ENCODE data around the gene MAGI2. TPM values are rescaled to one million over a fixed set of nuclear protein-coding genes. Genes with fewer than 3 reads are reported as not detected.
"Not testable (repeated sequence)": the region's sequence is repeated elsewhere in the genome, so short reads cannot be mapped to it uniquely, and the experiment has no call there.

MAGI2 gene
- total and polyA plus RNA-seq, 2 experiments from 2014 or later, result 16.8 to 24.7 TPM

- Histone ChIP-seq H3K4me3 (no peak overlapping the region), H3K27ac (no peak overlapping the region), H3K36me3 (no peaks in the 10 kb centered on the region), H3K4me1 (ENCODE audit: low read depth) (no peaks in the 10 kb centered on the region), H3K9me3 (ENCODE audit: low read depth) (no peaks in the 10 kb centered on the region), H3K27me3 (no peaks in the 10 kb centered on the region)
- TF ChIP-seq CTCF (IDR thresholded peaks at IDR 0.05; ENCODE audit: low read depth, low read length), result peak; percentile 15
- peak; percentile 14 to 20 for DNase-seq (ENCODE audit: low read depth in 1 of 2, low spot score in 1 of 2)
Measured at GRCh38 chr7:78587443-78588044, 865.9 kb downstream of the MAGI2 start.

GRCh38 chr7:78585980-78586379, 867.5 kb downstream of the MAGI2 start:
- Histone ChIP-seq H3K27ac (no peak overlapping the region), H3K36me3 (no peaks in the 10 kb centered on the region), H3K27me3 (no peaks in the 10 kb centered on the region), H3K9me3 (ENCODE audit: low read depth) (no peaks in the 10 kb centered on the region), H3K4me1 (ENCODE audit: low read depth) (no peaks in the 10 kb centered on the region), H3K4me3 (no peak overlapping the region)
- TF ChIP-seq CTCF (IDR thresholded peaks at IDR 0.05; ENCODE audit: low read depth, low read length), result no peak
- DNase-seq (ENCODE audit: low read depth in 1 of 2, low spot score in 1 of 2), result no peak

GRCh38 chr7:78578686-78579085, 874.8 kb downstream of the MAGI2 start:
- Histone ChIP-seq H3K27me3 (no peaks in the 10 kb centered on the region), H3K4me3 (no peak overlapping the region), H3K27ac (no peak overlapping the region), H3K36me3 (no peaks in the 10 kb centered on the region), H3K4me1 (ENCODE audit: low read depth) (no peaks in the 10 kb centered on the region), H3K9me3 (ENCODE audit: low read depth) (no peaks in the 10 kb centered on the region)
- no peak for TF ChIP-seq CTCF (IDR thresholded peaks at IDR 0.05; ENCODE audit: low read depth, low read length)
- DNase-seq (ENCODE audit: low read depth in 1 of 2, low spot score in 1 of 2), result no peak

GRCh38 chr7:78577174-78577952, 876.1 kb downstream of the MAGI2 start:
- H3K27me3 ChIP-seq; H3K9me3 ChIP-seq (ENCODE audit: low read depth); H3K27ac ChIP-seq; H3K4me1 ChIP-seq (ENCODE audit: low read depth); H3K36me3 ChIP-seq; DNase-seq (ENCODE audit: low read depth in 1 of 2, low spot score in 1 of 2); H3K4me3 ChIP-seq: not testable (repeated sequence)

GRCh38 chr7:78576236-78576635, 877.2 kb downstream of the MAGI2 start:
- no peak for TF ChIP-seq CTCF (IDR thresholded peaks at IDR 0.05; ENCODE audit: low read depth, low read length)
- peak overlapping the region; percentile 26 for H3K27ac ChIP-seq
- no peaks in the 10 kb centered on the region for H3K9me3 ChIP-seq (ENCODE audit: low read depth)
- H3K4me1 ChIP-seq (ENCODE audit: low read depth), result no peaks in the 10 kb centered on the region
- peak; percentile 17 to 18 for DNase-seq (ENCODE audit: low read depth in 1 of 2, low spot score in 1 of 2)
- no peaks in the 10 kb centered on the region for H3K27me3 ChIP-seq
- H3K36me3 ChIP-seq, result no peaks in the 10 kb centered on the region
- no peak overlapping the region for H3K4me3 ChIP-seq

GRCh38 chr7:78571292-78571691, 882.2 kb downstream of the MAGI2 start:
- TF ChIP-seq CTCF (IDR thresholded peaks at IDR 0.05; ENCODE audit: low read depth, low read length), result no peak
- H3K4me1 ChIP-seq (ENCODE audit: low read depth), result no peaks in the 10 kb centered on the region
- no peak for DNase-seq (ENCODE audit: low read depth in 1 of 2, low spot score in 1 of 2)
- H3K9me3 ChIP-seq (ENCODE audit: low read depth), result no peaks in the 10 kb centered on the region
- H3K36me3 ChIP-seq, result no peaks in the 10 kb centered on the region
- no peak overlapping the region for H3K4me3 ChIP-seq
- H3K27me3 ChIP-seq, result no peaks in the 10 kb centered on the region
- H3K27ac ChIP-seq, result no peak overlapping the region

All from cardiac muscle cell (in vitro differentiated cells and primary cell).